ENCODE data around the gene CHST8.

CHST8 gene

GRCh38 chr19:33749016-33749415 lies 127.3 kb downstream of the CHST8 start:
- no peak for DNase-seq

- no peak for DNase-seq
Observed at GRCh38 chr19:33749619-33750175, 127.9 kb downstream of the CHST8 start.

GRCh38 chr19:33750587-33751435 lies 129.1 kb downstream of the CHST8 start:
- no peak for DNase-seq

- no peak for DNase-seq
Observed at GRCh38 chr19:33751436-33751770, 129.7 kb downstream of the CHST8 start.

- no peak for DNase-seq
Observed at GRCh38 chr19:33752018-33752800, 130.5 kb downstream of the CHST8 start.

GRCh38 chr19:33752945-33753344 lies 131.2 kb downstream of the CHST8 start:
- DNase-seq = no peak

GRCh38 chr19:33754361-33754760 lies 132.6 kb downstream of the CHST8 start:
- DNase-seq = no peak

GRCh38 chr19:33755099-33756035 lies 133.6 kb downstream of the CHST8 start:
- no peak for DNase-seq

- DNase-seq = no peak
Observed at GRCh38 chr19:33756177-33756576, 134.4 kb downstream of the CHST8 start.

- no peak for DNase-seq
Observed at GRCh38 chr19:33758541-33759013, 136.8 kb downstream of the CHST8 start.

- DNase-seq = no peak
Observed at GRCh38 chr19:33759356-33759755, 137.6 kb downstream of the CHST8 start.

GRCh38 chr19:33763633-33764371 lies 142.0 kb downstream of the CHST8 start:
- no peak for DNase-seq

GRCh38 chr19:33766623-33767022 lies 144.9 kb downstream of the CHST8 start:
- DNase-seq = no peak

- DNase-seq = no peak
Observed at GRCh38 chr19:33767898-33768413, 146.2 kb downstream of the CHST8 start.

GRCh38 chr19:33769208-33769607 lies 147.5 kb downstream of the CHST8 start:
- no peak for DNase-seq

GRCh38 chr19:33770107-33770506 lies 148.4 kb downstream of the CHST8 start:
- DNase-seq = no peak

GRCh38 chr19:33771384-33772101 lies 149.8 kb downstream of the CHST8 start:
- DNase-seq = peak; percentile 67

- no peak for DNase-seq
Observed at GRCh38 chr19:33772102-33772857, 150.5 kb downstream of the CHST8 start.

- DNase-seq = no peak
Observed at GRCh38 chr19:33772858-33773180, 151.1 kb downstream of the CHST8 start.

Data from NCI-H748 treated with DMSO at 0.1 percent for 48 hours (cell line).